G401.6 (cell line): ENCODE measurements around the gene PTPRM.
A peak's percentile ranks its signal among the peaks of the same experiment; 100 is the strongest.

Experiments
- FAIRE-seq: peaks from 2 replicates; lab custom pipeline; 2012; peaks lifted over from hg19 to GRCh38; lab: Jason Lieb, UNC

Gene PTPRM

GRCh38 chr18:8008033-8008432, 440.9 kb downstream of the PTPRM start:
- FAIRE-seq, result no peak

- FAIRE-seq, result no peak
Measured at GRCh38 chr18:8011361-8011760, 444.2 kb downstream of the PTPRM start.

GRCh38 chr18:8011906-8012305, 444.8 kb downstream of the PTPRM start:
- no peak for FAIRE-seq

GRCh38 chr18:8018701-8019331, 451.7 kb downstream of the PTPRM start:
- FAIRE-seq, result no peak

- peak; percentile 72 for FAIRE-seq
Measured at GRCh38 chr18:8019600-8019999, 452.5 kb downstream of the PTPRM start.

- FAIRE-seq, result no peak
Measured at GRCh38 chr18:8020132-8020846, 453.2 kb downstream of the PTPRM start.

GRCh38 chr18:8029061-8029460, 461.9 kb downstream of the PTPRM start:
- FAIRE-seq, result no peak

- no peak for FAIRE-seq
Measured at GRCh38 chr18:8029731-8030130, 462.6 kb downstream of the PTPRM start.

GRCh38 chr18:8030201-8030600, 463.1 kb downstream of the PTPRM start:
- no peak for FAIRE-seq

- no peak for FAIRE-seq
Measured at GRCh38 chr18:8031496-8031895, 464.4 kb downstream of the PTPRM start.

GRCh38 chr18:8034674-8035073, 467.6 kb downstream of the PTPRM start:
- FAIRE-seq, result no peak

- FAIRE-seq, result no peak
Measured at GRCh38 chr18:8036551-8036950, 469.4 kb downstream of the PTPRM start.

GRCh38 chr18:8037296-8037695, 470.2 kb downstream of the PTPRM start:
- FAIRE-seq, result no peak

- no peak for FAIRE-seq
Measured at GRCh38 chr18:8040021-8040420, 472.9 kb downstream of the PTPRM start.

GRCh38 chr18:8041526-8042111, 474.5 kb downstream of the PTPRM start:
- no peak for FAIRE-seq

- FAIRE-seq, result no peak
Measured at GRCh38 chr18:8044004-8044403, 476.9 kb downstream of the PTPRM start.

- no peak for FAIRE-seq
Measured at GRCh38 chr18:8045160-8045883, 478.2 kb downstream of the PTPRM start.

GRCh38 chr18:8045884-8046281, 478.8 kb downstream of the PTPRM start:
- no peak for FAIRE-seq

GRCh38 chr18:8046441-8046840, 479.3 kb downstream of the PTPRM start:
- FAIRE-seq, result no peak

GRCh38 chr18:8049147-8049546, 482.0 kb downstream of the PTPRM start:
- no peak for FAIRE-seq

- FAIRE-seq, result no peak
Measured at GRCh38 chr18:8050616-8051329, 483.7 kb downstream of the PTPRM start.

GRCh38 chr18:8051453-8051852, 484.3 kb downstream of the PTPRM start:
- no peak for FAIRE-seq
